T-helper 17 cell (primary cell): Measurements from ENCODE around the gene LRIG1. TPM values are rescaled to one million over a fixed set of nuclear protein-coding genes. Genes with fewer than 3 reads are reported as not detected.

ENCODE experiments used
- ATAC-seq: fragments of 150-1000 bp; cut with Tn5 transposase; 2 replicates; pipeline ENCODE4 v1.10.0; 2021; ENCODE audit warnings: mild to moderate bottlenecking, moderate library complexity
- DNase-seq, 3 donors: peaks; one replicate each; pipeline versions ENCODE4 v3.0.0 to v3.0.0-alpha.2; 2020 to 2021
- H3K9me3 ChIP-seq: one replicate; pipeline ENCODE4 v1.7.0; 2013; ENCODE audit warnings: low read length, mild to moderate bottlenecking; ENCODE audit not compliant: control insufficient read depth, poor library complexity, severe bottlenecking
- H3K27ac Mint-ChIP-seq: one replicate; pipeline ENCODE4 v1.8.0; 2022; ENCODE audit warnings: mild to moderate bottlenecking, moderate library complexity, mixed read lengths
- H3K27me3 Mint-ChIP-seq: one replicate; pipeline ENCODE4 v1.8.0; 2022; ENCODE audit warnings: mixed read lengths
- H3K36me3 Mint-ChIP-seq: one replicate; pipeline ENCODE4 v1.8.0; 2022; ENCODE audit warnings: low read depth, mixed read lengths
- H3K4me1 Mint-ChIP-seq: one replicate; pipeline ENCODE4 v1.8.0; 2022; ENCODE audit warnings: mild to moderate bottlenecking, mixed read lengths
- H3K4me3 Mint-ChIP-seq: one replicate; pipeline ENCODE4 v1.8.0; 2022; ENCODE audit warnings: mild to moderate bottlenecking, moderate library complexity, mixed read lengths
- total RNA-seq, 4 donors: library from RNA in 2 of 4; stranded (reverse) in 2 of 4; gene quantifications; one replicate each; pipeline ENCODE4 v1.2.3 and lab custom pipeline; 2022 to 2026

LRIG1 gene
- total RNA-seq, 2 donors from 2014 or later = 57.8 to 63.4 TPM

- DNase-seq = peak; percentile 53 to 79 (median 57)
- H3K36me3 Mint-ChIP-seq = peaks cover 2% of the 10 kb centered on the region
- H3K27me3 Mint-ChIP-seq = no peaks in the 10 kb centered on the region
- peak overlapping the region; percentile 61 for H3K27ac Mint-ChIP-seq
- no peak overlapping the region for H3K4me3 Mint-ChIP-seq
- H3K9me3 ChIP-seq = no peaks in the 10 kb centered on the region
- H3K4me1 Mint-ChIP-seq = peaks cover 12% of the 10 kb centered on the region
- ATAC-seq = peak; percentile 92
Measured at GRCh38 chr3:66407611-66408218, 93.1 kb downstream of the LRIG1 start.

- no peak for DNase-seq
- no peaks in the 10 kb centered on the region for H3K27me3 Mint-ChIP-seq
- H3K9me3 ChIP-seq = no peaks in the 10 kb centered on the region
- H3K27ac Mint-ChIP-seq = no peak overlapping the region
- H3K4me1 Mint-ChIP-seq = peaks cover 12% of the 10 kb centered on the region
- peaks cover 2% of the 10 kb centered on the region for H3K36me3 Mint-ChIP-seq
- no peak for ATAC-seq
- H3K4me3 Mint-ChIP-seq = no peak overlapping the region
Measured at GRCh38 chr3:66406831-66407610, 93.8 kb downstream of the LRIG1 start.

- H3K27ac Mint-ChIP-seq = no peak overlapping the region
- H3K36me3 Mint-ChIP-seq = no peaks in the 10 kb centered on the region
- no peaks in the 10 kb centered on the region for H3K9me3 ChIP-seq
- ATAC-seq (no peak), DNase-seq (no peak)
- peaks cover 7% of the 10 kb centered on the region for H3K4me1 Mint-ChIP-seq
- H3K4me3 Mint-ChIP-seq = no peak overlapping the region
- H3K27me3 Mint-ChIP-seq = no peaks in the 10 kb centered on the region
Measured at GRCh38 chr3:66406163-66406562, 94.7 kb downstream of the LRIG1 start.

GRCh38 chr3:66405701-66406091, 95.1 kb downstream of the LRIG1 start:
- Mint-ChIP-seq H3K27me3 (no peaks in the 10 kb centered on the region), H3K4me1 (peaks cover 6% of the 10 kb centered on the region), H3K27ac (no peak overlapping the region), H3K36me3 (no peaks in the 10 kb centered on the region), H3K4me3 (no peak overlapping the region)
- ATAC-seq = no peak
- no peaks in the 10 kb centered on the region for H3K9me3 ChIP-seq
- no peak for DNase-seq

GRCh38 chr3:66404903-66405700, 95.7 kb downstream of the LRIG1 start:
- DNase-seq (no peak), ATAC-seq (no peak)
- peaks cover 5% of the 10 kb centered on the region for H3K4me1 Mint-ChIP-seq
- no peaks in the 10 kb centered on the region for H3K9me3 ChIP-seq
- H3K27ac Mint-ChIP-seq = no peak overlapping the region
- no peaks in the 10 kb centered on the region for H3K27me3 Mint-ChIP-seq
- no peak overlapping the region for H3K4me3 Mint-ChIP-seq
- no peaks in the 10 kb centered on the region for H3K36me3 Mint-ChIP-seq

GRCh38 chr3:66404197-66404596, 96.6 kb downstream of the LRIG1 start:
- H3K27ac Mint-ChIP-seq = no peak overlapping the region
- H3K4me1 Mint-ChIP-seq = peaks cover 5% of the 10 kb centered on the region
- ATAC-seq = no peak
- H3K27me3 Mint-ChIP-seq = no peaks in the 10 kb centered on the region
- no peaks in the 10 kb centered on the region for H3K9me3 ChIP-seq
- H3K4me3 Mint-ChIP-seq = no peak overlapping the region
- no peaks in the 10 kb centered on the region for H3K36me3 Mint-ChIP-seq
- no peak for DNase-seq

- Mint-ChIP-seq H3K27ac (peak overlapping the region; percentile 67), H3K4me3 (no peak overlapping the region), H3K36me3 (no peaks in the 10 kb centered on the region), H3K4me1 (peaks cover 6% of the 10 kb centered on the region), H3K27me3 (no peaks in the 10 kb centered on the region)
- DNase-seq = no peak
- no peak for ATAC-seq
- H3K9me3 ChIP-seq = no peaks in the 10 kb centered on the region
Measured at GRCh38 chr3:66403323-66403990, 97.4 kb downstream of the LRIG1 start.

- Mint-ChIP-seq H3K27me3 (no peaks in the 10 kb centered on the region), H3K4me1 (peaks cover 5% of the 10 kb centered on the region), H3K4me3 (no peak overlapping the region), H3K27ac (peak overlapping the region; percentile 67), H3K36me3 (peaks cover 2% of the 10 kb centered on the region)
- ATAC-seq (no peak), DNase-seq (no peak)
- no peaks in the 10 kb centered on the region for H3K9me3 ChIP-seq
Measured at GRCh38 chr3:66402596-66403290, 98.1 kb downstream of the LRIG1 start.

GRCh38 chr3:66401675-66402491, 98.9 kb downstream of the LRIG1 start:
- no peak overlapping the region for H3K27ac Mint-ChIP-seq
- H3K4me1 Mint-ChIP-seq = peaks cover 4% of the 10 kb centered on the region
- peaks cover 2% of the 10 kb centered on the region for H3K36me3 Mint-ChIP-seq
- no peaks in the 10 kb centered on the region for H3K9me3 ChIP-seq
- no peak overlapping the region for H3K4me3 Mint-ChIP-seq
- DNase-seq (no peak), ATAC-seq (no peak)
- H3K27me3 Mint-ChIP-seq = no peaks in the 10 kb centered on the region

GRCh38 chr3:66401157-66401550, 99.7 kb downstream of the LRIG1 start:
- ATAC-seq (no peak), DNase-seq (no peak)
- Mint-ChIP-seq H3K27me3 (no peaks in the 10 kb centered on the region), H3K36me3 (peaks cover 2% of the 10 kb centered on the region), H3K4me3 (no peak overlapping the region), H3K4me1 (peaks cover 4% of the 10 kb centered on the region), H3K27ac (no peak overlapping the region)
- no peaks in the 10 kb centered on the region for H3K9me3 ChIP-seq

- Mint-ChIP-seq H3K27ac (peak overlapping the region; percentile 39), H3K27me3 (no peaks in the 10 kb centered on the region), H3K36me3 (peaks cover 2% of the 10 kb centered on the region), H3K4me1 (peaks cover 4% of the 10 kb centered on the region), H3K4me3 (no peak overlapping the region)
- no peaks in the 10 kb centered on the region for H3K9me3 ChIP-seq
- ATAC-seq (no peak), DNase-seq (no peak)
Measured at GRCh38 chr3:66400411-66401156, 100.2 kb downstream of the LRIG1 start.
